GM12801 (cell line): ENCODE measurements around the gene GTF2H3.

Source experiments
- CTCF ChIP-seq: IDR thresholded peaks from one replicate; pipeline ENCODE4 v1.5.1; 2011; ENCODE audit warnings: control low read depth; ENCODE audit not compliant: insufficient read length; ENCODE audit errors: extremely low read depth

The GTF2H3 gene

GRCh38 chr12:123617580-123617979 is 16.0 kb upstream of the GTF2H3 start:
- no peak for TF ChIP-seq CTCF

GRCh38 chr12:123621101-123621500 is 12.5 kb upstream of the GTF2H3 start:
- no peak for TF ChIP-seq CTCF

GRCh38 chr12:123621619-123622530 is 11.8 kb upstream of the GTF2H3 start:
- TF ChIP-seq CTCF: no peak

GRCh38 chr12:123634142-123634561 is 523 bp downstream of the GTF2H3 start:
- TF ChIP-seq CTCF: no peak

- TF ChIP-seq CTCF: no peak
Measured at GRCh38 chr12:123643911-123644310, 10.3 kb downstream of the GTF2H3 start.

- no peak for TF ChIP-seq CTCF
Measured at GRCh38 chr12:123645380-123645779, 11.8 kb downstream of the GTF2H3 start.

- no peak for TF ChIP-seq CTCF
Measured at GRCh38 chr12:123645878-123646277, 12.2 kb downstream of the GTF2H3 start.
